Fibroblast of lung (primary cell): ENCODE measurements around the gene AHCYL1. TPM values are rescaled to one million over a fixed set of nuclear protein-coding genes. Genes with fewer than 3 reads are reported as not detected.

Experiments used
- DNase-seq, 2 donors: peaks; one replicate each; pipeline versions ENCODE4 v3.0.0 to v3.0.0-alpha.2; 2010; ENCODE audit warnings: low read depth in 2 of 2
- H2AFZ ChIP-seq: 2 replicates; pipeline ENCODE4 v1.5.1; 2012; ENCODE audit warnings: low read length, control low read depth, inconsistent platforms
- H3K27ac ChIP-seq: 2 replicates; pipeline ENCODE4 v1.5.1; 2011; ENCODE audit warnings: low read length, control low read depth; ENCODE audit not compliant: insufficient read depth
- H3K27me3 ChIP-seq: 2 replicates; pipeline ENCODE4 v1.5.1; 2011; ENCODE audit warnings: mild to moderate bottlenecking, low read length; ENCODE audit not compliant: control insufficient read depth, insufficient read depth
- H3K36me3 ChIP-seq: 2 replicates; pipeline ENCODE4 v1.5.1; 2011; ENCODE audit warnings: low read length; ENCODE audit not compliant: control insufficient read depth, insufficient read depth
- H3K4me1 ChIP-seq: 2 replicates; pipeline ENCODE4 v1.5.1; 2011; ENCODE audit warnings: low read length; ENCODE audit not compliant: control insufficient read depth, insufficient read depth; ENCODE audit errors: extremely low read depth
- H3K4me2 ChIP-seq: 2 replicates; pipeline ENCODE4 v1.5.1; 2011; ENCODE audit warnings: low read length, control low read depth; ENCODE audit not compliant: insufficient read depth; ENCODE audit errors: extremely low read depth
- H3K4me3 ChIP-seq, 4 experiments: fragments of 200-600 bp in 1 of 4; sonication (generic) in 1 of 4; replicated peaks in 1 of 4; 2 replicates each; pipeline ENCODE4 v1.5.1; 2011 to 2016; ENCODE audit warnings: low read length in 4 of 4, low read depth in 3 of 4, mild to moderate bottlenecking in 3 of 4, control low read depth in 2 of 4, inconsistent platforms in 1 of 4, mixed read lengths in 1 of 4; ENCODE audit not compliant: insufficient read depth in 1 of 4; ENCODE audit errors: control extremely low read depth in 1 of 4
- H3K79me2 ChIP-seq: 2 replicates; pipeline ENCODE4 v1.5.1; 2012; ENCODE audit warnings: mild to moderate bottlenecking, low read length, inconsistent platforms; ENCODE audit not compliant: control insufficient read depth, insufficient read depth
- H3K9ac ChIP-seq: 2 replicates; pipeline ENCODE4 v1.5.1; 2011; ENCODE audit warnings: mild to moderate bottlenecking, low read length, control low read depth; ENCODE audit not compliant: insufficient read depth
- H3K9me3 ChIP-seq: 2 replicates; pipeline ENCODE4 v1.5.1; 2012; ENCODE audit warnings: low read depth, low read length; ENCODE audit not compliant: control insufficient read depth, insufficient read depth
- H4K20me1 ChIP-seq: 2 replicates; pipeline ENCODE4 v1.5.1; 2011; ENCODE audit warnings: low read length; ENCODE audit not compliant: control insufficient read depth, insufficient read depth; ENCODE audit errors: extremely low read depth
- CTCF ChIP-seq, 2 donors: IDR thresholded peaks in 1 of 2; conservative IDR thresholded peaks in 1 of 2; 1 replicate in 1 of 2; 2 replicates in 1 of 2; pipeline ENCODE4 v1.5.1; 2011 to 2012; ENCODE audit warnings: low read length in 2 of 2, control low read depth in 1 of 2, inconsistent platforms in 1 of 2, low read depth in 1 of 2, mild to moderate bottlenecking in 1 of 2
- EZH2 ChIP-seq: IDR thresholded peaks from 2 replicates; pipeline ENCODE4 v1.5.1; 2012; ENCODE audit warnings: low read length, control low read depth, mild to moderate bottlenecking; ENCODE audit errors: missing control alignments
- polyA plus RNA-seq, 2 donors: library from polyadenylated mRNA; depleted of rRNA in 1 of 2; stranded (reverse) in 1 of 2; unstranded in 1 of 2; fragments of >200 nt; gene quantifications; 2 replicates each; pipeline ENCODE4 v1.2.1, GENCODE V29; 2011 to 2012; ENCODE audit warnings: missing spikeins in 1 of 2
- total RNA-seq: library from RNA; depleted of rRNA; stranded (reverse); fragments of >200 nt; gene quantifications from 2 replicates; pipeline ENCODE4 v1.2.1, GENCODE V29; 2014

AHCYL1 gene
- total and polyA plus RNA-seq, 2 donors (not counting 1 experiment from before 2014, with no cell fraction given) = 70.5 to 83.3 TPM

GRCh38 chr1:109984190-109984455, 442 bp upstream of the AHCYL1 start:
- DNase-seq = peak in 1 of 2 donors; percentile 47
- Histone ChIP-seq H3K27ac (peak overlapping the region; percentile 97), H4K20me1 (no peaks in the 10 kb centered on the region), H3K4me3 (peak overlapping the region in 1 of 4 experiments; percentile 82), H3K79me2 (peaks cover 36% of the 10 kb centered on the region), H3K9me3 (no peaks in the 10 kb centered on the region), H3K9ac (no peak overlapping the region), H3K27me3 (no peaks in the 10 kb centered on the region), H2AFZ (peak overlapping the region; percentile 71), H3K4me2 (peak overlapping the region; percentile 60), H3K4me1 (peaks cover 16% of the 10 kb centered on the region), H3K36me3 (no peaks in the 10 kb centered on the region)
- no peak for TF ChIP-seq CTCF (conservative IDR thresholded peaks at IDR 0.05 in 1 of 2, IDR thresholded peaks at IDR 0.05 in 1 of 2; ENCODE audit: low read depth in 1 of 2, low read length in 2 of 2)
- no peak for TF ChIP-seq EZH2

- no peaks in the 10 kb centered on the region for H4K20me1 ChIP-seq
- H3K9me3 ChIP-seq = no peaks in the 10 kb centered on the region
- peaks cover 42% of the 10 kb centered on the region for H3K79me2 ChIP-seq
- no peak overlapping the region for H2AFZ ChIP-seq
- H3K4me2 ChIP-seq = peak overlapping the region; percentile 96
- no peak for DNase-seq
- no peak for TF ChIP-seq EZH2
- no peak for TF ChIP-seq CTCF (conservative IDR thresholded peaks at IDR 0.05 in 1 of 2, IDR thresholded peaks at IDR 0.05 in 1 of 2; ENCODE audit: low read depth in 1 of 2, low read length in 2 of 2)
- peaks cover 6% of the 10 kb centered on the region for H3K4me1 ChIP-seq
- peak overlapping the region; percentile 97 for H3K27ac ChIP-seq
- H3K4me3 ChIP-seq = peak overlapping the region; percentile 82 to 90 (median 89)
- H3K36me3 ChIP-seq = no peaks in the 10 kb centered on the region
- H3K27me3 ChIP-seq = no peaks in the 10 kb centered on the region
- H3K9ac ChIP-seq = peak overlapping the region; percentile 99
Observed at GRCh38 chr1:109985247-109986053, 885 bp downstream of the AHCYL1 start.

GRCh38 chr1:109986054-109986444, 1.5 kb downstream of the AHCYL1 start:
- Histone ChIP-seq H3K27me3 (no peaks in the 10 kb centered on the region), H3K9ac (no peak overlapping the region), H3K4me1 (peaks cover 6% of the 10 kb centered on the region), H3K27ac (peak overlapping the region; percentile 97), H2AFZ (no peak overlapping the region), H3K36me3 (no peaks in the 10 kb centered on the region), H3K4me3 (peak overlapping the region; percentile 82 to 90 (median 89)), H3K9me3 (no peaks in the 10 kb centered on the region), H3K79me2 (peaks cover 44% of the 10 kb centered on the region), H3K4me2 (peak overlapping the region; percentile 96), H4K20me1 (no peaks in the 10 kb centered on the region)
- TF ChIP-seq EZH2 = no peak
- TF ChIP-seq CTCF (conservative IDR thresholded peaks at IDR 0.05 in 1 of 2, IDR thresholded peaks at IDR 0.05 in 1 of 2; ENCODE audit: low read depth in 1 of 2, low read length in 2 of 2) = no peak
- DNase-seq = no peak
